Fibroblast of lung (primary cell): Measurements from ENCODE around the gene GRHL3. TPM values are rescaled to one million over a fixed set of nuclear protein-coding genes. Genes with fewer than 3 reads are reported as not detected.

ENCODE experiments used
- DNase-seq, 2 donors: peaks; one replicate each; pipeline versions ENCODE4 v3.0.0 to v3.0.0-alpha.2; 2010; ENCODE audit warnings: low read depth in 2 of 2
- H2AFZ ChIP-seq: 2 replicates; pipeline ENCODE4 v1.5.1; 2012; ENCODE audit warnings: low read length, control low read depth, inconsistent platforms
- H3K27ac ChIP-seq: 2 replicates; pipeline ENCODE4 v1.5.1; 2011; ENCODE audit warnings: low read length, control low read depth; ENCODE audit not compliant: insufficient read depth
- H3K27me3 ChIP-seq: 2 replicates; pipeline ENCODE4 v1.5.1; 2011; ENCODE audit warnings: mild to moderate bottlenecking, low read length; ENCODE audit not compliant: control insufficient read depth, insufficient read depth
- H3K36me3 ChIP-seq: 2 replicates; pipeline ENCODE4 v1.5.1; 2011; ENCODE audit warnings: low read length; ENCODE audit not compliant: control insufficient read depth, insufficient read depth
- H3K4me1 ChIP-seq: 2 replicates; pipeline ENCODE4 v1.5.1; 2011; ENCODE audit warnings: low read length; ENCODE audit not compliant: control insufficient read depth, insufficient read depth; ENCODE audit errors: extremely low read depth
- H3K4me2 ChIP-seq: 2 replicates; pipeline ENCODE4 v1.5.1; 2011; ENCODE audit warnings: low read length, control low read depth; ENCODE audit not compliant: insufficient read depth; ENCODE audit errors: extremely low read depth
- H3K4me3 ChIP-seq, 4 experiments: fragments of 200-600 bp in 1 of 4; sonication (generic) in 1 of 4; replicated peaks in 1 of 4; 2 replicates each; pipeline ENCODE4 v1.5.1; 2011 to 2016; ENCODE audit warnings: low read length in 4 of 4, low read depth in 3 of 4, mild to moderate bottlenecking in 3 of 4, control low read depth in 2 of 4, inconsistent platforms in 1 of 4, mixed read lengths in 1 of 4; ENCODE audit not compliant: insufficient read depth in 1 of 4; ENCODE audit errors: control extremely low read depth in 1 of 4
- H3K79me2 ChIP-seq: 2 replicates; pipeline ENCODE4 v1.5.1; 2012; ENCODE audit warnings: mild to moderate bottlenecking, low read length, inconsistent platforms; ENCODE audit not compliant: control insufficient read depth, insufficient read depth
- H3K9ac ChIP-seq: 2 replicates; pipeline ENCODE4 v1.5.1; 2011; ENCODE audit warnings: mild to moderate bottlenecking, low read length, control low read depth; ENCODE audit not compliant: insufficient read depth
- H3K9me3 ChIP-seq: 2 replicates; pipeline ENCODE4 v1.5.1; 2012; ENCODE audit warnings: low read depth, low read length; ENCODE audit not compliant: control insufficient read depth, insufficient read depth
- H4K20me1 ChIP-seq: 2 replicates; pipeline ENCODE4 v1.5.1; 2011; ENCODE audit warnings: low read length; ENCODE audit not compliant: control insufficient read depth, insufficient read depth; ENCODE audit errors: extremely low read depth
- EZH2 ChIP-seq: IDR thresholded peaks from 2 replicates; pipeline ENCODE4 v1.5.1; 2012; ENCODE audit warnings: low read length, control low read depth, mild to moderate bottlenecking; ENCODE audit errors: missing control alignments
- polyA plus RNA-seq, 2 donors: library from polyadenylated mRNA; depleted of rRNA in 1 of 2; stranded (reverse) in 1 of 2; unstranded in 1 of 2; fragments of >200 nt; gene quantifications; 2 replicates each; pipeline ENCODE4 v1.2.1, GENCODE V29; 2011 to 2012; ENCODE audit warnings: missing spikeins in 1 of 2
- total RNA-seq: library from RNA; depleted of rRNA; stranded (reverse); fragments of >200 nt; gene quantifications from 2 replicates; pipeline ENCODE4 v1.2.1, GENCODE V29; 2014
- TF ChIP-seq, protein P1 (sequence below), 2 donors: IDR thresholded peaks in 1 of 2; conservative IDR thresholded peaks in 1 of 2; 1 replicate in 1 of 2; 2 replicates in 1 of 2; pipeline ENCODE4 v1.5.1; 2011 to 2012; ENCODE audit warnings: low read length in 2 of 2, control low read depth in 1 of 2, inconsistent platforms in 1 of 2, low read depth in 1 of 2, mild to moderate bottlenecking in 1 of 2

The GRHL3 gene
- total and polyA plus RNA-seq, 2 donors (not counting 1 experiment from before 2014, with no cell fraction given), result 0.03 TPM; not detected in 1

DNA sequence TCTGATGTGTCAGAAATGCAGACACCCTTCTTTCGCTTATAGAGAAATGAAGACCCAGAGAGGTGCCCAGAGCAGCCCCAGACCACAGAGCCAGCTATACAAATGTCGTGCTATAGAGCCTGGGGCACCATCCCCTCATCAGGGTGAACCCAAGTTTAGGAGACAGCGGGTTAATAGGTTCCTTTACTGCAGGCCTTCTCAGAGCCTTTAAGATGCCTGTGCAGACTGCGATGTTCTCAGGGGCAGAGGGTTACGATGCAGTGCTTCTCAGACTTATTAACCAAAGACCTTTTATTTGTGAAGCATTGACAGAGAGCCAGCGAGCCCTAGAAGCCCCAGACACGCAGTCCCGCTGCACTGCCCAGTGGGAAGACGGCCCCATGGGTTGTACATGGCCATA, 47.5 kb downstream of the GRHL3 start:
- Histone ChIP-seq H3K27ac (no peak overlapping the region), H3K27me3 (no peaks in the 10 kb centered on the region), H3K79me2 (no peaks in the 10 kb centered on the region), H3K9me3 (no peaks in the 10 kb centered on the region), H4K20me1 (no peaks in the 10 kb centered on the region), H3K4me2 (no peak overlapping the region), H3K36me3 (no peaks in the 10 kb centered on the region), H2AFZ (no peak overlapping the region), H3K4me1 (peaks cover 16% of the 10 kb centered on the region), H3K9ac (no peak overlapping the region), H3K4me3 (no peak overlapping the region)
- TF ChIP-seq, protein P1, sequence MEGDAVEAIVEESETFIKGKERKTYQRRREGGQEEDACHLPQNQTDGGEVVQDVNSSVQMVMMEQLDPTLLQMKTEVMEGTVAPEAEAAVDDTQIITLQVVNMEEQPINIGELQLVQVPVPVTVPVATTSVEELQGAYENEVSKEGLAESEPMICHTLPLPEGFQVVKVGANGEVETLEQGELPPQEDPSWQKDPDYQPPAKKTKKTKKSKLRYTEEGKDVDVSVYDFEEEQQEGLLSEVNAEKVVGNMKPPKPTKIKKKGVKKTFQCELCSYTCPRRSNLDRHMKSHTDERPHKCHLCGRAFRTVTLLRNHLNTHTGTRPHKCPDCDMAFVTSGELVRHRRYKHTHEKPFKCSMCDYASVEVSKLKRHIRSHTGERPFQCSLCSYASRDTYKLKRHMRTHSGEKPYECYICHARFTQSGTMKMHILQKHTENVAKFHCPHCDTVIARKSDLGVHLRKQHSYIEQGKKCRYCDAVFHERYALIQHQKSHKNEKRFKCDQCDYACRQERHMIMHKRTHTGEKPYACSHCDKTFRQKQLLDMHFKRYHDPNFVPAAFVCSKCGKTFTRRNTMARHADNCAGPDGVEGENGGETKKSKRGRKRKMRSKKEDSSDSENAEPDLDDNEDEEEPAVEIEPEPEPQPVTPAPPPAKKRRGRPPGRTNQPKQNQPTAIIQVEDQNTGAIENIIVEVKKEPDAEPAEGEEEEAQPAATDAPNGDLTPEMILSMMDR (conservative IDR thresholded peaks at IDR 0.05 in 1 of 2, IDR thresholded peaks at IDR 0.05 in 1 of 2; ENCODE audit: low read depth in 1 of 2, low read length in 2 of 2), result no peak
- no peak for TF ChIP-seq EZH2
- no peak for DNase-seq

GRCh38 chr1:24369199-24369598, 50.0 kb downstream of the GRHL3 start:
- no peak overlapping the region for H3K4me3 ChIP-seq
- TF ChIP-seq EZH2, result no peak
- TF ChIP-seq, protein P1 (conservative IDR thresholded peaks at IDR 0.05 in 1 of 2, IDR thresholded peaks at IDR 0.05 in 1 of 2; ENCODE audit: low read depth in 1 of 2, low read length in 2 of 2), result no peak
- no peaks in the 10 kb centered on the region for H3K27me3 ChIP-seq
- no peak overlapping the region for H3K27ac ChIP-seq
- H3K4me1 ChIP-seq, result peaks cover 11% of the 10 kb centered on the region
- peak in 1 of 2 donors; percentile 31 for DNase-seq
- no peak overlapping the region for H2AFZ ChIP-seq
- no peak overlapping the region for H3K9ac ChIP-seq
- no peaks in the 10 kb centered on the region for H3K36me3 ChIP-seq
- H3K79me2 ChIP-seq, result no peaks in the 10 kb centered on the region
- H4K20me1 ChIP-seq, result no peaks in the 10 kb centered on the region
- H3K9me3 ChIP-seq, result no peaks in the 10 kb centered on the region
- H3K4me2 ChIP-seq, result no peak overlapping the region

DNA sequence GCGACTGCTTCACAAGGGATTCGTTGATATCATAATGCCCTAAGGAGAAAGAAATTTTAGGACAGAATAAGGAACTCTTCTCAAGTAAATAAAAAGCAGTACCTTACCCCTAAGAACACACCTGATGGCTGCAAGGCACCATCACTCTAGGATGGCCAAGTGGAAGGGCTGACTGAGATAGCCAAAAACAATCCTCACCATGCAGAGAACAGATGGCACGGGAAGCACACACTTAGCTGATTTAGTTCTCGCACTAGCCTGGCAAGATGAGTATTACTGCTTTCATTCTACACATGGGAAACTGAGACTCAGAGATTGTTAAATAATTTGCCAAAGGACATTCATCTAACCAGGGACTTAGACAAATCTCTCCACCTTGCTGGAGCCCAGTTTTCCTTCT, 50.6 kb downstream of the GRHL3 start:
- Histone ChIP-seq H3K27ac (no peak overlapping the region), H3K79me2 (no peaks in the 10 kb centered on the region), H3K4me2 (no peak overlapping the region), H2AFZ (no peak overlapping the region), H3K27me3 (no peaks in the 10 kb centered on the region), H3K4me3 (no peak overlapping the region), H3K9ac (no peak overlapping the region), H3K4me1 (peaks cover 9% of the 10 kb centered on the region), H3K9me3 (no peaks in the 10 kb centered on the region), H3K36me3 (no peaks in the 10 kb centered on the region), H4K20me1 (no peaks in the 10 kb centered on the region)
- DNase-seq, result no peak
- no peak for TF ChIP-seq EZH2
- TF ChIP-seq, protein P1 (conservative IDR thresholded peaks at IDR 0.05 in 1 of 2, IDR thresholded peaks at IDR 0.05 in 1 of 2; ENCODE audit: low read depth in 1 of 2, low read length in 2 of 2), result no peak
